SK-N-SH (cell line): ENCODE measurements around the gene RFX3.

Source experiments
- CTCF ChIP-seq: fragments of 200-600 bp; sonication (generic); IDR thresholded peaks from 2 replicates; pipeline ENCODE4 v1.6.1; 2017; ENCODE audit warnings: antibody characterized with exemption, mild to moderate bottlenecking, moderate library complexity
- EZH2phosphoT487 ChIP-seq: fragments of 200-600 bp; sonication (generic); IDR thresholded peaks from 2 replicates; pipeline ENCODE4 v1.6.1; 2017; ENCODE audit warnings: low read depth, mixed run types, mild to moderate bottlenecking, antibody characterized with exemption, moderate library complexity, borderline replicate concordance
- MXI1 ChIP-seq: IDR thresholded peaks from 2 replicates; pipeline ENCODE4 v1.6.1; 2012; ENCODE audit warnings: mild to moderate bottlenecking, low read depth, low read length, improper control_type of control experiment
- POLR2AphosphoS5 ChIP-seq: IDR thresholded peaks from 2 replicates; pipeline ENCODE4 v1.6.1; 2012; ENCODE audit warnings: low read depth, low read length
- SIN3A ChIP-seq: IDR thresholded peaks from 2 replicates; pipeline ENCODE4 v1.6.1; 2012; ENCODE audit warnings: low read depth, mild to moderate bottlenecking, low read length, moderate library complexity, borderline replicate concordance
- USF2 ChIP-seq: fragments of 150-350 bp; IDR thresholded peaks from 2 replicates; pipeline ENCODE4 v1.6.1; 2017; ENCODE audit warnings: antibody characterized with exemption, low read length, low read depth, borderline replicate concordance

GRCh38 chr9:3290231-3290840 lies 235.5 kb downstream of the RFX3 start:
- TF ChIP-seq EZH2phosphoT487 (no peak), POLR2AphosphoS5 (no peak), CTCF (no peak), MXI1 (no peak), USF2 (no peak), SIN3A (no peak)
